Neural progenitor cell (in vitro differentiated cells): Measurements from ENCODE around the gene UGT1A3.

ENCODE experiments used
- CTCF ChIP-seq: fragments of 200-600 bp; sonication (generic); IDR thresholded peaks from 2 replicates; pipeline ENCODE4 v1.5.1; 2017; ENCODE audit warnings: antibody characterized with exemption, mild to moderate bottlenecking
- EZH2phosphoT487 ChIP-seq: fragments of 200-600 bp; sonication (generic); IDR thresholded peaks from 2 replicates; pipeline ENCODE4 v1.6.1; 2017; ENCODE audit warnings: antibody characterized with exemption

- TF ChIP-seq CTCF (no peak), EZH2phosphoT487 (no peak)
Measured at GRCh38 chr2:233817995-233818638, 89.3 kb downstream of the UGT1A3 start.
